Karpas-422 (cell line): Measurements from ENCODE around the gene NEUROG2. TPM values are rescaled to one million over a fixed set of nuclear protein-coding genes. Genes with fewer than 3 reads are reported as not detected.

Experiments used
- DNase-seq: peaks from one replicate; pipeline ENCODE4 v3.0.0-alpha.2; 2015
- H2AFZ ChIP-seq: fragments of 200-600 bp; sonication (generic); 2 replicates; pipeline ENCODE4 v1.6.1; 2014; ENCODE audit warnings: antibody characterized with exemption, low read length, mixed read lengths
- H3K27ac ChIP-seq: fragments of 200-600 bp; sonication (generic); 2 replicates; pipeline ENCODE4 v1.5.1; 2014; ENCODE audit warnings: mild to moderate bottlenecking, low read length, moderate library complexity
- H3K27me3 ChIP-seq: fragments of 200-600 bp; sonication (generic); 2 replicates; pipeline ENCODE4 v1.6.1; 2014; ENCODE audit warnings: low read length, mixed read lengths
- H3K36me3 ChIP-seq: fragments of 200-600 bp; sonication (generic); 2 replicates; pipeline ENCODE4 v1.6.1; 2014; ENCODE audit warnings: low read length, mixed read lengths; ENCODE audit not compliant: insufficient read depth
- H3K4me1 ChIP-seq: fragments of 200-600 bp; sonication (generic); 2 replicates; pipeline ENCODE4 v1.6.1; 2014; ENCODE audit warnings: mild to moderate bottlenecking, low read length, mixed read lengths
- H3K4me2 ChIP-seq: fragments of 200-600 bp; sonication (generic); 2 replicates; pipeline ENCODE4 v1.6.1; 2014; ENCODE audit warnings: low read length, low read depth, mild to moderate bottlenecking; ENCODE audit not compliant: poor library complexity, severe bottlenecking
- H3K4me3 ChIP-seq: fragments of 200-600 bp; sonication (generic); 2 replicates; pipeline ENCODE4 v1.5.1; 2014; ENCODE audit warnings: mild to moderate bottlenecking, antibody characterized with exemption, low read length, mixed read lengths
- H3K79me2 ChIP-seq: fragments of 200-600 bp; sonication (generic); 2 replicates; pipeline ENCODE4 v1.6.1; 2014; ENCODE audit warnings: mild to moderate bottlenecking, low read length, mixed read lengths
- H3K9ac ChIP-seq: fragments of 200-600 bp; sonication (generic); 2 replicates; pipeline ENCODE4 v1.6.0; 2014; ENCODE audit warnings: low read length
- H3K9me2 ChIP-seq: fragments of 200-600 bp; sonication (generic), shearing (Covaris generic); replicated peaks from 2 replicates; pipeline ENCODE4 v1.6.0; 2014; ENCODE audit warnings: mild to moderate bottlenecking, low read length, moderate library complexity; ENCODE audit not compliant: insufficient read depth
- H3K9me3 ChIP-seq: fragments of 300-700, 200-600 bp; sonication (generic); 2 replicates; pipeline ENCODE4 v1.6.1; 2014; ENCODE audit warnings: low read length, mixed read lengths
- H4K20me1 ChIP-seq: fragments of 200-600 bp; sonication (generic); 2 replicates; pipeline ENCODE4 v1.6.1; 2014; ENCODE audit warnings: mild to moderate bottlenecking, antibody characterized with exemption, low read length, low read depth; ENCODE audit not compliant: insufficient read depth
- total RNA-seq: library from RNA; depleted of rRNA; stranded (reverse); fragments of >200 nt; shearing (Covaris generic); gene quantifications from 2 replicates; pipeline ENCODE4 v1.2.3, GENCODE V29; 2014; ENCODE audit warnings: low replicate concordance; rRNA removed

The NEUROG2 gene
- 5.1 and 9.6 TPM in 2 replicates for total RNA-seq

DNA sequence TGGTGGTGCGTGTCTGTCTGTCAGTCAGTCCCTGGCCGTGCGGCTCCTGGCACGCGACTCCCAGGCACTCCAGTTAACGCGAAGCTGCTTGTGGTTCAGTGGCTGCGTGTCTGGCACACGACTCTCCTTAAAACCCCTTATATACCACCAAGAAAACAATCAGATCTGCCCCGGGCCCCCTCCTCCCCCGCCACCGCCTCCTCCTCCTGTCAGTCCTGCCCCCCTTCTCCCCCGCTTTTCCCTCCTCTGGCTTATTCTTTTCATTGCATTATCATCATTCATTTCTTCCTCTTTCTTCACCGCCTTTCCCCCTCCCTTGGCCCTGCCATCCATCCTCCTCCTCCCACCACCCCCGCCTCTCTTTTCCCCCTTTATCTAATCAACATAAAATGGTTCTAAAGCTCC lies at the start of gene NEUROG2:
NEUROG2 (minus strand) TSS at position 115 of the 405 bp plus-strand sequence. CDS start 705 bp downstream, outside the sequence.
- Histone ChIP-seq H4K20me1 (no peaks in the 10 kb centered on the region), H3K27me3 (no peaks in the 10 kb centered on the region), H3K4me2 (peak within 1 kb of the TSS; percentile 93), H3K4me1 (peaks cover 49% of the 10 kb centered on the region), H3K9me3 (no peaks in the 10 kb centered on the region), H3K9me2 (no peaks in the 10 kb centered on the region), H3K4me3 (peak within 1 kb of the TSS; percentile 78), H3K36me3 (no peaks in the 10 kb centered on the region), H3K27ac (no peak within 1 kb of the TSS), H3K9ac (peak within 1 kb of the TSS; percentile 74), H2AFZ (peak within 1 kb of the TSS; percentile 94), H3K79me2 (no peaks in the 10 kb centered on the region)
- DNase-seq, result no peak

DNA sequence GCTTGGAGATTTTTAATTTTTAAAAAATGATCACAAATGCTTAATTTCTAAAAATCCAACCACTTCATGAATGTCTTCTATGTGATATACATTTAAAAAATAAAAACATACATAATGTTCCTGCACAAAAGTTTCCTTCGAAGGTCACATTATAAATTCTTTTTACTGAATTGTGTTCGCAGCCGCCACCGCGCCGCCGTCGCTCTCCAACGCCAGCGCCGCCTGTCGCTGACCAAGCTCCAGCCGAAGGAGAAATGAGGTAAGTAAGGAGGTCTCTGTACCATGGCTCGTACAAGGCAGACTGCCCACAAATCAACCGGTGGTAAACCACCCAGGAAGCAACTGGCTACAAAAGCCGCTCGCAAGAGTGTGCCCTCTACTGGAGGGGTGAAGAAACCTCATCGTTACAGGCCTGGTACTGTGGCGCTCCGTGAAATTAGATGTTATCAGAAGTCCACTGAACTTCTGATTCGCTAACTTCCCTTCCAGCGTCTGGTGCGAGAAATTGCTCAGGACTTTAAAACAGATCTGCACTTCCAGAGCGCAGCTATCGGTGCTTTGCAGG lies 48.8 kb upstream of the NEUROG2 start:
- Histone ChIP-seq H3K9me2 (no peaks in the 10 kb centered on the region), H2AFZ (no peak overlapping the region), H3K27me3 (no peaks in the 10 kb centered on the region), H3K4me2 (no peak overlapping the region), H4K20me1 (no peaks in the 10 kb centered on the region), H3K4me1 (peaks cover 42% of the 10 kb centered on the region), H3K4me3 (no peak overlapping the region), H3K9ac (no peak overlapping the region), H3K36me3 (peaks cover 9% of the 10 kb centered on the region; the same call in 1 of the 2 replicates), H3K27ac (peak overlapping the region; percentile 93), H3K79me2 (0 out of 2 replicates have a peak, but pooled peaks cover 5% of the 10 kb centered on the region), H3K9me3 (no peaks in the 10 kb centered on the region)
- DNase-seq, result no peak

DNA sequence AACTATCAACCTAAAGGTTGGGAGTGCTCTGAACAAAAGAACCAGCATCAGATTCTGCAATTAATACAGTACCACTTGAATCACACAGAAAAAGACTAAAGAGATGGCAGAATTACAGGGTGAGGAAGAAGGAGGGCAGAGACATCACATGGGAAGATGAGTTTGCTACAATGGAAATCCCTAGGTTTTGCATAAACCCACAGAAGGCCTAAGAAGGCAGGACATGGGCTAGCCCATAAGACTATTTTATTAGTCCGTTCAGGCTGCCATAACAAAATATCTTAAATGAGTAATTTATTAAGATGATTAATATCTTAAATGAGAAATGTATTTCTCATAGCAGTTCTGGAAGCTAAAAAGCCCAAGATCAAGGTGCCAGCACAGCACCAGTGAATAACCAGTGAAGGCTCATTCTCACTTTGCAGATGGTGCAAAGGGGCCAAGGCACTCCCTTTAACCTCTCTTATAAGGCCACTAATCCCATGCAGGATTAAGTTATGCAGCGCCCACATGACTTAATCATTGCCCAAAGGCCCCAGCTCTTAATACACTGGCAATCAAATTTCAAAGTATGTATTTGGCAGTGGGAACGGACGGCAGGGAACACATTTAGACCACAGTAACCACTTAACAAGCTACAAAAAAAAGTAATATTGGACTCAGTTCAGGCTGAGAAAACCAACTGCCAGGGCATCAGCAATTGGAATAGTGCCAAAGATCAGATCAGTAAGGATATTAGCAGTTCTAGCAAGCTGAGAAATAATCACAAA lies 47.6 kb upstream of the NEUROG2 start:
- Histone ChIP-seq H2AFZ (peak overlapping the region; percentile 51), H3K4me1 (peaks cover 45% of the 10 kb centered on the region), H3K79me2 (0 out of 2 replicates have a peak, but pooled peaks cover 2% of the 10 kb centered on the region), H3K4me2 (peak overlapping the region; percentile 70), H3K27ac (peak overlapping the region; percentile 93), H3K9me3 (no peaks in the 10 kb centered on the region), H3K27me3 (no peaks in the 10 kb centered on the region), H4K20me1 (no peaks in the 10 kb centered on the region), H3K36me3 (peaks cover 14% of the 10 kb centered on the region; the same call in 1 of the 2 replicates), H3K4me3 (peak overlapping the region; percentile 33), H3K9me2 (no peaks in the 10 kb centered on the region), H3K9ac (peak overlapping the region; percentile 39)
- peak; percentile 79 for DNase-seq

- Histone ChIP-seq H4K20me1 (no peaks in the 10 kb centered on the region), H3K79me2 (no peaks in the 10 kb centered on the region), H3K4me2 (peak overlapping the region; percentile 70), H3K4me3 (no peak overlapping the region; the same call in 1 of the 2 replicates), H3K9me3 (no peaks in the 10 kb centered on the region), H3K4me1 (peaks cover 45% of the 10 kb centered on the region), H3K27me3 (no peaks in the 10 kb centered on the region), H3K27ac (peak overlapping the region; percentile 93), H3K36me3 (peaks cover 20% of the 10 kb centered on the region; the same call in 1 of the 2 replicates), H3K9me2 (no peaks in the 10 kb centered on the region), H3K9ac (no peak overlapping the region), H2AFZ (no peak overlapping the region)
- no peak for DNase-seq
Measured at GRCh38 chr4:112562254-112562879, 46.4 kb upstream of the NEUROG2 start.

- H3K4me2 ChIP-seq, result peak overlapping the region; percentile 38
Measured at GRCh38 chr4:112560084-112560483, 44.1 kb upstream of the NEUROG2 start.

DNA sequence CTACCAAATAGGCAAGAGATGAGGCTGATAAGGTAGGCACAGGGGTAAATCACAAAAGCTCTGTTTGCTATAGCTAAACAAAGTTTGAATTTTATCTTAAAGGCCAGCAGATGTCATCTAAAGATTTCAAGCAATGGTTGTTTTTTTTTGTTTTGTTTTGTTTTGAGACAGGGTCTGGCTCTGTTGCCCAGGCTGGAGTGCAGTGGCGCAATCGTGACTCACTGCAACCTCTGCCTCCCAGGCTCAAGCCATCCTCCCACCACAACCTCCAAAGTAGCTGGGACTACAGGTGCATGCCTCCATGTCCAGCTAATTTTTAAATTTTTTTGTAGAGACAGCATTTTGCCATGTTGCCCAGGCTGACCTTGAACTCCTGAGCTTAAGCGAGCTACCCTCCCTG lies 43.1 kb upstream of the NEUROG2 start:
- H3K9ac ChIP-seq, result no peak overlapping the region
- H3K4me3 ChIP-seq, result no peak overlapping the region
- H3K9me3 ChIP-seq, result no peaks in the 10 kb centered on the region
- no peak for DNase-seq
- no peak overlapping the region; the same call in 1 of the 2 replicates for H3K27ac ChIP-seq
- H3K27me3 ChIP-seq, result no peaks in the 10 kb centered on the region
- no peak overlapping the region for H2AFZ ChIP-seq
- H3K9me2 ChIP-seq, result no peaks in the 10 kb centered on the region
- H3K36me3 ChIP-seq, result peaks cover 23% of the 10 kb centered on the region; the same call in 1 of the 2 replicates
- H3K4me2 ChIP-seq, result no peak overlapping the region
- no peaks in the 10 kb centered on the region for H4K20me1 ChIP-seq
- no peaks in the 10 kb centered on the region for H3K79me2 ChIP-seq
- H3K4me1 ChIP-seq, result peaks cover 37% of the 10 kb centered on the region

More at GRCh38 chr4:112560084-112560483, 44.1 kb upstream of the NEUROG2 start:
- Histone ChIP-seq H3K4me1 (peaks cover 45% of the 10 kb centered on the region), H3K27ac (peak overlapping the region; percentile 67), H3K79me2 (no peaks in the 10 kb centered on the region), H3K9me2 (no peaks in the 10 kb centered on the region), H4K20me1 (no peaks in the 10 kb centered on the region), H3K9me3 (no peaks in the 10 kb centered on the region), H3K9ac (no peak overlapping the region), H3K27me3 (no peaks in the 10 kb centered on the region), H3K4me3 (peak overlapping the region; percentile 9), H2AFZ (0 out of 2 replicates have a peak overlapping the region, but pooled peaks have one; percentile 0), H3K36me3 (peaks cover 20% of the 10 kb centered on the region; the same call in 1 of the 2 replicates)
- peak; percentile 72 for DNase-seq

- Histone ChIP-seq H3K79me2 (no peaks in the 10 kb centered on the region), H4K20me1 (no peaks in the 10 kb centered on the region), H3K9me2 (no peaks in the 10 kb centered on the region), H3K4me3 (no peak overlapping the region), H3K9ac (no peak overlapping the region), H3K36me3 (peaks cover 23% of the 10 kb centered on the region; the same call in 1 of the 2 replicates), H3K4me2 (no peak overlapping the region), H3K27ac (no peak overlapping the region), H3K9me3 (no peaks in the 10 kb centered on the region), H3K4me1 (peaks cover 25% of the 10 kb centered on the region), H3K27me3 (no peaks in the 10 kb centered on the region), H2AFZ (no peak overlapping the region)
- DNase-seq, result no peak
Measured at GRCh38 chr4:112557676-112558411, 41.9 kb upstream of the NEUROG2 start.
